WTC11 (cell line): ENCODE measurements around the gene B4GALNT3. TPM values are rescaled to one million over a fixed set of nuclear protein-coding genes. Genes with fewer than 3 reads are reported as not detected.
A peak's percentile ranks its signal among the peaks of the same experiment; 100 is the strongest.

Source experiments
- ATAC-seq: fragments of 200-7000 bp; cut with Tn5 transposase; 2 replicates; pipeline ENCODE4 v1.10.0; 2021; ENCODE audit warnings: mild to moderate bottlenecking, moderate library complexity
- CTCF ChIA-PET: fragments of 300-600 bp; sonication (Branson Sonifier 250); formaldehyde crosslinking; loops from one replicate; lab custom pipeline; 2021; ENCODE audit warnings: antibody characterized with exemption; lab: Charles Lee
- POLR2A ChIA-PET: fragments of 350-600 bp; sonication (Branson Sonifier 250); formaldehyde crosslinking; loops from one replicate; lab custom pipeline; 2021; ENCODE audit warnings: antibody characterized with exemption; lab: Charles Lee
- DNase-seq: peaks from one replicate; pipeline ENCODE4 v3.0.0; 2021; ENCODE audit warnings: low spot score
- H3K27ac Mint-ChIP-seq: 2 replicates; pipeline ENCODE4 v1.8.0; 2021; ENCODE audit warnings: mixed read lengths
- H3K27me3 Mint-ChIP-seq: 2 replicates; pipeline ENCODE4 v1.8.0; 2021; ENCODE audit warnings: low read depth, mild to moderate bottlenecking, moderate library complexity, mixed read lengths
- H3K36me3 Mint-ChIP-seq: 2 replicates; pipeline ENCODE4 v1.8.0; 2021; ENCODE audit warnings: mixed read lengths
- H3K4me1 Mint-ChIP-seq: 2 replicates; pipeline ENCODE4 v1.8.0; 2022; ENCODE audit warnings: mixed read lengths
- H3K4me3 Mint-ChIP-seq: 2 replicates; pipeline ENCODE4 v1.8.0; 2021; ENCODE audit warnings: mild to moderate bottlenecking, moderate library complexity, mixed read lengths
- H3K9me3 Mint-ChIP-seq: 2 replicates; pipeline ENCODE4 v1.8.0; 2021; ENCODE audit warnings: mixed read lengths
- ATF3 ChIP-seq: sonication (generic); formaldehyde crosslinking; conservative IDR thresholded peaks from 2 replicates; pipeline ENCODE4 v1.8.1; 2022; ENCODE audit warnings: mild to moderate bottlenecking, missing genetic modification reagents
- FOXP1 ChIP-seq: sonication (generic); formaldehyde crosslinking; IDR thresholded peaks from 2 replicates; pipeline ENCODE4 v1.8.0; 2022; ENCODE audit warnings: missing genetic modification reagents, mild to moderate bottlenecking, moderate library complexity, borderline replicate concordance
- HMGXB4 ChIP-seq: sonication (generic); formaldehyde crosslinking; IDR thresholded peaks from 2 replicates; pipeline ENCODE4 v1.8.1; 2023; ENCODE audit warnings: mild to moderate bottlenecking, moderate library complexity, missing genetic modification reagents
- MAX ChIP-seq: sonication (generic); formaldehyde crosslinking; IDR thresholded peaks from 2 replicates; pipeline ENCODE4 v1.8.0; 2022; ENCODE audit warnings: mild to moderate bottlenecking, missing genetic modification reagents
- PRRX2 ChIP-seq: fragments of 250-450 bp; sonication (Bioruptor Pico); IDR thresholded peaks from 2 replicates; pipeline ENCODE4 v1.8.0; 2021; ENCODE audit warnings: mild to moderate bottlenecking
- ZNF281 ChIP-seq: sonication (generic); formaldehyde crosslinking; IDR thresholded peaks from 2 replicates; pipeline ENCODE4 v1.8.0; 2023; ENCODE audit warnings: mild to moderate bottlenecking, missing genetic modification reagents
- ZNF425 ChIP-seq: fragments of 250-450 bp; sonication (Bioruptor Pico); conservative IDR thresholded peaks from 2 replicates; pipeline ENCODE4 v1.9.0; 2021; ENCODE audit warnings: mild to moderate bottlenecking
- ZSCAN18 ChIP-seq: fragments of 250-450 bp; sonication (Bioruptor Pico); IDR thresholded peaks from 2 replicates; pipeline ENCODE4 v2.1.2; 2022; ENCODE audit warnings: mild to moderate bottlenecking, moderate library complexity
- total RNA-seq: library from RNA; stranded (reverse); gene quantifications from 3 replicates; pipeline ENCODE4 v1.2.3, GENCODE V29; 2021

Gene B4GALNT3
- total RNA-seq, 1 experiment from 2014 or later = 19.0 TPM

- Mint-ChIP-seq H3K4me3 (no peak overlapping the region), H3K27me3 (no peaks in the 10 kb centered on the region)
- no peak for TF ChIP-seq ZNF281 (CRISPR knock-in tag)
- TF ChIP-seq MAX = no peak
- TF ChIP-seq HMGXB4 = no peak
- TF ChIP-seq, all 79 proteins: peak for 0
- DNase-seq (no peak), ATAC-seq (peak; percentile 72)
- POLR2A ChIA-PET = no interaction called here
- H3K9me3 Mint-ChIP-seq = no peaks in the 10 kb centered on the region
- H3K36me3 Mint-ChIP-seq = no peaks in the 10 kb centered on the region
- CTCF ChIA-PET = interaction anchor here (1.0 to 1.6 kb wide), 2 partner anchors 36 to 73 kb away, joined by 3 to 5 read pairs; no protein-coding TSS in a partner anchor
- peak overlapping the region; percentile 32 for H3K27ac Mint-ChIP-seq
- peaks cover 20% of the 10 kb centered on the region for H3K4me1 Mint-ChIP-seq
Observed at GRCh38 chr12:473863-474577, 14.3 kb downstream of the B4GALNT3 start.

- CTCF ChIA-PET = interaction anchor here (1.0 kb wide), 1 partner anchor 35 kb away, joined by 3 read pairs; no protein-coding TSS in a partner anchor
Observed at GRCh38 chr12:475286-475685, 15.5 kb downstream of the B4GALNT3 start.

More at GRCh38 chr12:475286-475685, 15.5 kb downstream of the B4GALNT3 start:
- Mint-ChIP-seq H3K4me3 (no peak overlapping the region), H3K27ac (no peak overlapping the region; the same call in 1 of the 2 replicates), H3K4me1 (peaks cover 20% of the 10 kb centered on the region), H3K9me3 (no peaks in the 10 kb centered on the region), H3K36me3 (no peaks in the 10 kb centered on the region), H3K27me3 (no peaks in the 10 kb centered on the region)
- DNase-seq (no peak), ATAC-seq (peak; percentile 41; the same call in 1 of the 2 replicates)
- TF ChIP-seq ZSCAN18 = no peak
- no peak for TF ChIP-seq ATF3 (CRISPR knock-in tag)
- no peak for TF ChIP-seq PRRX2
- no peak for TF ChIP-seq ZNF425 (CRISPR knock-in tag)
- TF ChIP-seq FOXP1 = no peak
- POLR2A ChIA-PET = no interaction called here
